K562 (cell line): ENCODE results near the gene BST1. TPM values are rescaled to one million over a fixed set of nuclear protein-coding genes. Genes with fewer than 3 reads are reported as not detected.

Experiments used
- IFI16 ChIP-seq: fragments of 250-450 bp; sonication (Bioruptor Pico); IDR thresholded peaks from 2 replicates; pipeline ENCODE4 v2.1.2; 2022; ENCODE audit warnings: mild to moderate bottlenecking, inconsistent platforms
- LARP7 ChIP-seq: fragments of 450-650 bp; IDR thresholded peaks from 2 replicates; pipeline ENCODE4 v1.6.1; 2016
- NR1H2 ChIP-seq: sonication (generic); formaldehyde crosslinking; IDR thresholded peaks from 2 replicates; pipeline ENCODE4 v1.4.0; 2020; ENCODE audit warnings: mild to moderate bottlenecking, missing genetic modification reagents
- PHF8 ChIP-seq: fragments of 200-600 bp; sonication (generic); IDR thresholded peaks from 2 replicates; pipeline ENCODE4 v1.6.1; 2012; ENCODE audit warnings: mixed run types, mild to moderate bottlenecking, inconsistent platforms, low read length, moderate library complexity, borderline replicate concordance
- THRB ChIP-seq: fragments of 450-650 bp; formaldehyde crosslinking; conservative IDR thresholded peaks from 2 replicates; pipeline ENCODE4 v1.4.0; 2022; ENCODE audit warnings: mild to moderate bottlenecking, missing genetic modification characterization
- U2AF1 ChIP-seq: fragments of 200-400 bp; formaldehyde crosslinking; optimal IDR thresholded peaks from 2 replicates; pipeline ENCODE3; 2017; ENCODE audit warnings: mild to moderate bottlenecking, low read depth, low read length, moderate library complexity
- UBTF ChIP-seq, 2 experiments: IDR thresholded peaks; 2 replicates each; pipeline ENCODE4 v1.6.1; 2012; ENCODE audit warnings: improper control_type of control experiment in 2 of 2, low read depth in 2 of 2, low read length in 2 of 2, borderline replicate concordance in 1 of 2
- ZNF212 ChIP-seq: fragments of 450-650 bp; formaldehyde crosslinking; IDR thresholded peaks from 2 replicates; pipeline ENCODE4 v1.4.0; 2020; ENCODE audit warnings: mild to moderate bottlenecking
- ZNF408 ChIP-seq: fragments of 250-450 bp; sonication (Bioruptor Pico); IDR thresholded peaks from 2 replicates; pipeline ENCODE4 v1.4.0; 2020; ENCODE audit warnings: low read depth, mild to moderate bottlenecking, moderate library complexity
- ZZZ3 ChIP-seq: fragments of 450-650 bp; IDR thresholded peaks from 2 replicates; pipeline ENCODE4 v1.6.1; 2016; ENCODE audit warnings: antibody characterized with exemption, mild to moderate bottlenecking, moderate library complexity
- polyA plus RNA-seq, 8 experiments: library from polyadenylated mRNA; depleted of rRNA in 4 of 8; stranded (reverse) in 5 of 8; unstranded in 3 of 8; fragments of >200 nt; fragmentation: Nextera tagmentation in 2 of 8; fragmentation: Illumina TruSeq in 1 of 8; extraction: Ambion mirVana in 2 of 8; extraction: Trizol in 1 of 8; gene quantifications; 2 replicates each; pipeline versions ENCODE4 v1.2.1 to v1.2.3, GENCODE V29; 2011 to 2014; ENCODE audit warnings: inconsistent platforms in 1 of 8, missing spikeins in 1 of 8
- total RNA-seq, 7 experiments: library from RNA; depleted of rRNA in 6 of 7; stranded (reverse); fragments of >200 nt in 6 of 7; fragmentation: Illumina TruSeq in 2 of 7; extraction: Trizol in 2 of 7; gene quantifications; 2 replicates each; pipeline versions ENCODE4 v1.2.1 to v1.2.3, GENCODE V29; 2011 to 2021; ENCODE audit warnings: low replicate concordance in 1 of 7

The BST1 gene
- total and polyA plus RNA-seq, 9 of the 15 experiments (the other 6 are each of a cell fraction or from before 2014, with no cell fraction given): 0.04 to 0.38 (median 0.07) TPM; not detected in 6

DNA sequence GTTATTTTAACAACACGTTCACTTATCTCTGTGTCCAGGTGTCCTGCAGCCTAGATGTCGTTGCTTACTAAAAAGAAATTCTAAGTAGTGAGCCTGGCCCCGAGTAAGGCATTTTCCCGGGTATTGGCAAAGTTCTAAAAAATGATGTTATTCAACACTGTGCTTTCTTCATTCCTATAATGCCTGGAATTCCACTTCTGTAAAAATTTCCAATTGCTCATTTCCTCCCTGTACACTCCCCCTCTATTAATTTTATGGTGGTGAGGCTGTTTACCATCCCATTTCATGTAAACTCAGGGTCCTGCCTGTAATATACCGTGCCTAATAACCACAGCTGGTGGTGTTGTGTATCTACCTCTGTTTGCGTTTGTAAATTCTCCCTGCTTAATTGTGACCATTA is 14.2 kb downstream of the BST1 start (continued):
- TF ChIP-seq U2AF1 (no peak), THRB (CRISPR knock-in tag) (no peak), IFI16 (CRISPR knock-in tag) (no peak), UBTF (IDR thresholded peaks at IDR 0.05; ENCODE audit: borderline replicate concordance in 1 of 2, low read depth in 2 of 2, low read length in 2 of 2) (no peak), NR1H2 (CRISPR knock-in tag) (no peak), PHF8 (no peak), ZNF212 (no peak), LARP7 (no peak), ZNF408 (CRISPR knock-in tag) (no peak), ZZZ3 (no peak)
